NCI-H1436 (cell line): ENCODE measurements around the gene WFIKKN1.

ENCODE experiments used
- DNase-seq: peaks from one replicate; lab custom pipeline; 2025; lab: John Stamatoyannopoulos, UW

The WFIKKN1 gene

GRCh38 chr16:630815-631405, at the start of gene WFIKKN1:
WFIKKN1 (plus strand) TSS chr16:630985; CDS start chr16:631254, 269 bp downstream.
- no peak for DNase-seq

GRCh38 chr16:582218-582613, 48.6 kb upstream of the WFIKKN1 start:
- DNase-seq, result no peak

GRCh38 chr16:582614-583331, 48.0 kb upstream of the WFIKKN1 start:
- no peak for DNase-seq

DNA sequence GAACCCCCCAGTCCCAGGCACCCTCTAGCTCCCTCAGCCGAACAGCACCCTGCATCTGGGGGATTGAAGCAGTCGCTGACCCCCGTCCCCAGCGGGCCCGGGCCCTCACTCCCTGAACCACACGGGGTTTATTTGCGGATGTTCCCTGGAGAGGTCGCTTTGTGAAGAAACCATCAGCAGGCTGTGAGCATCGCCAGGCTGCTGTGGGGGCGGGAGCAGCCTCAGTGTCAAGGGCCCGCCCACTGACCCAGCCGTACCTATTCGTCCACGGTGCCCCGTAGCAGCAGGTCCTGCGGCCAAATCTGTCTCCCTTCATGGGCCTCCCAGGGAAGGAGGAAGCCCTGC, 47.3 kb upstream of the WFIKKN1 start:
- peak; percentile 42 for DNase-seq

- DNase-seq, result peak; percentile 63
Measured at GRCh38 chr16:583815-584591, 46.8 kb upstream of the WFIKKN1 start.

GRCh38 chr16:585351-585750, 45.4 kb upstream of the WFIKKN1 start:
- DNase-seq, result no peak

- no peak for DNase-seq
Measured at GRCh38 chr16:586047-586644, 44.6 kb upstream of the WFIKKN1 start.

- no peak for DNase-seq
Measured at GRCh38 chr16:586645-587590, 43.9 kb upstream of the WFIKKN1 start.

DNA sequence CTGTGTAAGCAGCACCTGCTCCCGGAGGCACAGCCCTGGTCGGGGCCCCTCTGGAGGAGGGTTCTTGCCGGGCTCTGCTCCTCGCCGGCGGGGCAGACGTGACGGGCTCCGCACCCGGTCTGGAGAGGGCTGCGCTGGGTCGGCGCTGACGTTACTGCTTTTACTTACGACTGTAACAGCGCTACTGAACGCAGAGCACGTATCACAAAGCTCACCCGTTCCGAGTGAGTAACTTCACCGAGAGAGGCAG, 42.2 kb upstream of the WFIKKN1 start:
- no peak for DNase-seq

- peak; percentile 89 for DNase-seq
Measured at GRCh38 chr16:588889-589657, 41.7 kb upstream of the WFIKKN1 start.

DNA sequence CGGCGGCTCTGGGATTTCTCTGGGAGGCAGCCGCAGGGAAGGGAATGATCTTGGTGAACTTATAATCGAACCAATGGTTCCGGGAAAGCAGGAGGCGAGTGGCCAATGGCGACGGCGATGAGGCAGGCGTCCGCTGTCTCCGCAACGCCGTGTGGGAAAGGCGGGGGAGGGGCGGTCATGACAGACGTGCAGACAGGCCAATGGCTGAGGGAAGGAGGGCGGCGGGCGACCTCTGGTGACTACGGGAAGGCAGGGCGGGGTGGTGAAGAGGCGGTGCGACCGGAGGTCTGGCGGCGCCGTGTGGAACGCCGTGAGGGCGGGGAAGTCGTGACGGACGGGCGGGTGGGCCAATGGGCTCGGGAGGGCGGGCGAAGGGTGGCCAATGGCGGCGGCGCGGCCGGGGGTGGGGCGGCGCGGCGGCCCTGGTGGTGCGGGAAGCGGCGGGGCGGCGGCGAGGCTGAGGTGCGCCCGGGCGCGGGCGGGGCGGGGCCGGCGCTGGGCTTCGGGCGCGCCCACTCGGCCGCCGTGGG, 41.1 kb upstream of the WFIKKN1 start, which contains the start of gene RAB40C:
Gene RAB40C (plus strand): TSS at position 409 of the 530 bp plus-strand sequence. CDS start 226 bp downstream, outside the sequence.
- DNase-seq, result peak; percentile 97

DNA sequence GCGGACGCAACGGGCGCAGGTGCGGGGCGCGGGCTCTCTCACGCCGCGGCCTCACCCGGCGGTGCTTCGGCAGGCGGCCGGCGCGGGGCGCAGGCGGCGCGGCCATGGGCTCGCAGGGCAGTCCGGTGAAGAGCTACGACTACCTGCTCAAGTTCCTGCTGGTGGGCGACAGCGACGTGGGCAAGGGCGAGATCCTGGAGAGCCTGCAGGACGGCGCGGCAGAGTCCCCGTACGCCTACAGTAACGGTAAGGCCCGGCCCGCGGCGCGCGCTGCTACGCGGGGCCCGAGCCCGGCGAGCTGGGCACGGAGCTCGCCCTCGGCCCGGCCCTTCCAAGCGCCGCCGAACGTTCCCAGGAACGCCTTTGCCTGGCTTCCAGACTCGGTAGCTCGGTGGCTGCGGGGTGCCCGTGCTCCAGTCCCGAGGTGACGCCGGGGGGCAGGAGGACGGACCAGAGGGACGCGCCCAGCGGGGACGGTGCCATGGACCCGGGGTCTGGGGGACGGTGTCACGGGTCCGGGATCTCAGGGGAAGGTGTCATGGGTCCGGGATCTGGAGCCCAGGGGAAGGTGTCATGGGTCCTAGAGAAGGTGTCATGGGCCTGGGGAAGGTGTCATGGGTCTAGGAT, 40.5 kb upstream of the WFIKKN1 start:
- DNase-seq, result no peak

- DNase-seq, result no peak
Measured at GRCh38 chr16:590815-591200, 40.0 kb upstream of the WFIKKN1 start.

DNA sequence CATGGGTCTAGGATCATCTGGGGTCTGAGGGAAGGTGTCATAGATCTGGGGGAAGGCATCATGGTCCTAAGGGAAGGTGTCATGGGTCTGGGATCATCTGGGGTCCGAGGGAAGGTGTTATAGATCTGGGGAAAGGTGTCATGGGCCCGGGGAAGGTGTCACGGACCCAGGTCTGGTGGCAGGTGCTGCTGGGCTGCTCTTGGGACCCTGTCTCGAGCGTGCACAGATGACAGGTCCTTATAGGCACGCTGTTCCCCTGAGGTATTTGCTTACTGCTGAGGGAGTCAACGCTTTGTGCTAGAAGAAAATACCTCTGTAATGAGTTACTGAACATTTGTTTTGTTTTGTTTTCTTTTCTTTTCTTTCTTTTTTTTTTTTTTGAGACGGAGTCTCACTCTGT, 39.6 kb upstream of the WFIKKN1 start:
- DNase-seq, result no peak

DNA sequence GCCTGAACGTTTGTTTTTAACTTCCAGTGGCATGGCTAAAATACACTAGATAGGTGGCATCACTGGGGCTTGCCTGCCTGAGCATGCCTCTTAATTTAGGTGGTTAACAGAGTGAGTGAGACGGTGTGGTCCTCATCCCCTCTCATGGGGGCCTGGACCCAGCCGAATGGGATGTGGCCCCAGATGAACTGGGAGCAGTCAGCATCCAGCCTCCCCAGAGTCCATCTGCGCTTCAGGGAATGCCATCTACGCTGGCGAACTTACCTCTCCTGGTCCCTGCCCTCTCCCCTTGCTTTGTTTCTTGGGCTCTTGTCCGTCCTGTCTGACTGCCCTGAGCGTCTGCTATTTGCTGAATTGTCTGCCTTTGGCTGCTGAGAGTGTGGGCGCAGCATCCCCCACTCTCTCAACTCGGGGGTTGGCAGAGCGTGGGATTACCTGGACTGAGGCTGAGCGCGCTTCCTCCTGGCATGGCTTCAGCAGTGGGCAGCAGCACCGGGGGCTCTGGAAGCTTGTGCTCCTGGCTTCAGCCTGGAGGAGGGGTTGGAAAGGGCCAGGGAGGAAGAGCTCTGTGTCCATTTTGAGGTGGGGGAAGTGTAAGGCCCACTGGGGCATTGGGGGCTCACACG, 38.8 kb upstream of the WFIKKN1 start:
- no peak for DNase-seq

- peak; percentile 64 for DNase-seq
Measured at GRCh38 chr16:592518-593306, 38.1 kb upstream of the WFIKKN1 start.

GRCh38 chr16:593406-593805, 37.4 kb upstream of the WFIKKN1 start:
- no peak for DNase-seq

- DNase-seq, result no peak
Measured at GRCh38 chr16:593807-594206, 37.0 kb upstream of the WFIKKN1 start.

GRCh38 chr16:595094-595528, 35.7 kb upstream of the WFIKKN1 start:
- no peak for DNase-seq
